Measurements from ENCODE around the gene PRND. TPM values are rescaled to one million over a fixed set of nuclear protein-coding genes. Genes with fewer than 3 reads are reported as not detected.

PRND gene
- 0.25 TPM for polyA plus RNA-seq (2013, experiment 1 of 2)
- polyA plus RNA-seq (2013, experiment 2 of 2) = 0.13 TPM

- Histone ChIP-seq H3K9me3 (ENCODE audit: insufficient read depth, low read depth, low read length) (no peaks in the 10 kb centered on the region), H3K4me1 (ENCODE audit: insufficient read depth, low read length) (peaks cover 12% of the 10 kb centered on the region), H3K9ac (ENCODE audit: low read depth, low read length) (no peak within 1 kb of the TSS), H3K36me3 (ENCODE audit: insufficient read depth, low read length) (no peaks in the 10 kb centered on the region), H3K4me3 (ENCODE audit: low read length) (peak within 1 kb of the TSS; percentile 22; the same call in 1 of the 2 replicates), H3K27me3 (ENCODE audit: insufficient read depth, low read length) (no peaks in the 10 kb centered on the region), H3K27ac (ENCODE audit: low read depth, low read length) (no peak within 1 kb of the TSS)
- 86% methylated on average over 8 of the region's 8 CpGs for WGBS
Observed at GRCh38 chr20:4721719-4722118, at the start of gene PRND. Gene PRND, plus strand, starts transcription at chr20:4721909. Its CDS starts 2,643 bp downstream, at chr20:4724552.

- no peak overlapping the region for H3K9ac ChIP-seq (ENCODE audit: low read depth, low read length)
- no peaks in the 10 kb centered on the region for H3K36me3 ChIP-seq (ENCODE audit: insufficient read depth, low read length)
- 99% methylated on average over 5 of the region's 5 CpGs for WGBS
- no peaks in the 10 kb centered on the region for H3K9me3 ChIP-seq (ENCODE audit: insufficient read depth, low read depth, low read length)
- H3K4me1 ChIP-seq (ENCODE audit: insufficient read depth, low read length) = 0 out of 2 replicates have a peak, but pooled peaks cover 6% of the 10 kb centered on the region
- H3K4me3 ChIP-seq (ENCODE audit: low read length) = no peak overlapping the region
- no peaks in the 10 kb centered on the region for H3K27me3 ChIP-seq (ENCODE audit: insufficient read depth, low read length)
- no peak overlapping the region for H3K27ac ChIP-seq (ENCODE audit: low read depth, low read length)
Observed at GRCh38 chr20:4672948-4673347, 48.8 kb upstream of the PRND start.

- Histone ChIP-seq H3K4me3 (ENCODE audit: low read length) (no peak overlapping the region), H3K4me1 (ENCODE audit: insufficient read depth, low read length) (0 out of 2 replicates have a peak, but pooled peaks cover 6% of the 10 kb centered on the region), H3K27ac (ENCODE audit: low read depth, low read length) (no peak overlapping the region), H3K27me3 (ENCODE audit: insufficient read depth, low read length) (no peaks in the 10 kb centered on the region), H3K36me3 (ENCODE audit: insufficient read depth, low read length) (no peaks in the 10 kb centered on the region), H3K9me3 (ENCODE audit: insufficient read depth, low read depth, low read length) (no peaks in the 10 kb centered on the region), H3K9ac (ENCODE audit: low read depth, low read length) (no peak overlapping the region)
- 69% methylated on average over 5 of the region's 5 CpGs for WGBS
Observed at GRCh38 chr20:4673371-4674001, 48.2 kb upstream of the PRND start.

GRCh38 chr20:4674672-4675071 lies 47.0 kb upstream of the PRND start:
- Histone ChIP-seq H3K9ac (ENCODE audit: low read depth, low read length) (no peak overlapping the region), H3K4me3 (ENCODE audit: low read length) (no peak overlapping the region), H3K27ac (ENCODE audit: low read depth, low read length) (no peak overlapping the region)

GRCh38 chr20:4677846-4678245 lies 43.9 kb upstream of the PRND start:
- no peak overlapping the region for H3K9ac ChIP-seq (ENCODE audit: low read depth, low read length)
- H3K36me3 ChIP-seq (ENCODE audit: insufficient read depth, low read length) = no peaks in the 10 kb centered on the region
- no peaks in the 10 kb centered on the region for H3K9me3 ChIP-seq (ENCODE audit: insufficient read depth, low read depth, low read length)
- 96% methylated on average over 2 of the region's 2 CpGs for WGBS
- H3K27ac ChIP-seq (ENCODE audit: low read depth, low read length) = no peak overlapping the region
- no peaks in the 10 kb centered on the region for H3K27me3 ChIP-seq (ENCODE audit: insufficient read depth, low read length)
- H3K4me3 ChIP-seq (ENCODE audit: low read length) = no peak overlapping the region
- H3K4me1 ChIP-seq (ENCODE audit: insufficient read depth, low read length) = peaks cover 12% of the 10 kb centered on the region

More at GRCh38 chr20:4674672-4675071, 47.0 kb upstream of the PRND start:
- Histone ChIP-seq H3K27me3 (ENCODE audit: insufficient read depth, low read length) (no peaks in the 10 kb centered on the region), H3K9me3 (ENCODE audit: insufficient read depth, low read depth, low read length) (no peaks in the 10 kb centered on the region), H3K4me1 (ENCODE audit: insufficient read depth, low read length) (peaks cover 6% of the 10 kb centered on the region; the same call in 1 of the 2 replicates), H3K36me3 (ENCODE audit: insufficient read depth, low read length) (no peaks in the 10 kb centered on the region)

- Histone ChIP-seq H3K9me3 (ENCODE audit: insufficient read depth, low read depth, low read length) (no peaks in the 10 kb centered on the region), H3K4me3 (ENCODE audit: low read length) (no peak overlapping the region), H3K27ac (ENCODE audit: low read depth, low read length) (no peak overlapping the region), H3K27me3 (ENCODE audit: insufficient read depth, low read length) (peaks cover 8% of the 10 kb centered on the region), H3K36me3 (ENCODE audit: insufficient read depth, low read length) (no peaks in the 10 kb centered on the region), H3K4me1 (ENCODE audit: insufficient read depth, low read length) (peaks cover 12% of the 10 kb centered on the region), H3K9ac (ENCODE audit: low read depth, low read length) (no peak overlapping the region)
- WGBS = 82% methylated on average over 6 of the region's 6 CpGs
Observed at GRCh38 chr20:4681401-4681800, 40.3 kb upstream of the PRND start.

GRCh38 chr20:4681991-4682401 lies 39.7 kb upstream of the PRND start:
- H3K27me3 ChIP-seq (ENCODE audit: insufficient read depth, low read length) = peaks cover 8% of the 10 kb centered on the region
- H3K9me3 ChIP-seq (ENCODE audit: insufficient read depth, low read depth, low read length) = no peaks in the 10 kb centered on the region
- H3K4me1 ChIP-seq (ENCODE audit: insufficient read depth, low read length) = peaks cover 12% of the 10 kb centered on the region
- 92% methylated on average over 5 of the region's 5 CpGs for WGBS
- no peak overlapping the region for H3K9ac ChIP-seq (ENCODE audit: low read depth, low read length)
- H3K36me3 ChIP-seq (ENCODE audit: insufficient read depth, low read length) = no peaks in the 10 kb centered on the region
- H3K4me3 ChIP-seq (ENCODE audit: low read length) = no peak overlapping the region
- H3K27ac ChIP-seq (ENCODE audit: low read depth, low read length) = no peak overlapping the region

- Histone ChIP-seq H3K27ac (ENCODE audit: low read depth, low read length) (no peak overlapping the region), H3K4me3 (ENCODE audit: low read length) (no peak overlapping the region), H3K4me1 (ENCODE audit: insufficient read depth, low read length) (peaks cover 16% of the 10 kb centered on the region), H3K36me3 (ENCODE audit: insufficient read depth, low read length) (no peaks in the 10 kb centered on the region), H3K9me3 (ENCODE audit: insufficient read depth, low read depth, low read length) (no peaks in the 10 kb centered on the region), H3K27me3 (ENCODE audit: insufficient read depth, low read length) (peaks cover 8% of the 10 kb centered on the region), H3K9ac (ENCODE audit: low read depth, low read length) (no peak overlapping the region)
- 95% methylated on average over 6 of the region's 6 CpGs for WGBS
Observed at GRCh38 chr20:4682682-4683081, 39.0 kb upstream of the PRND start.

GRCh38 chr20:4683261-4683660 lies 38.4 kb upstream of the PRND start:
- no peak overlapping the region for H3K9ac ChIP-seq (ENCODE audit: low read depth, low read length)
- no peaks in the 10 kb centered on the region for H3K36me3 ChIP-seq (ENCODE audit: insufficient read depth, low read length)
- no peak overlapping the region for H3K4me3 ChIP-seq (ENCODE audit: low read length)
- H3K27me3 ChIP-seq (ENCODE audit: insufficient read depth, low read length) = peaks cover 8% of the 10 kb centered on the region
- peaks cover 19% of the 10 kb centered on the region for H3K4me1 ChIP-seq (ENCODE audit: insufficient read depth, low read length)
- 100% methylated on average over 1 of the region's 2 CpGs for WGBS
- no peaks in the 10 kb centered on the region for H3K9me3 ChIP-seq (ENCODE audit: insufficient read depth, low read depth, low read length)
- H3K27ac ChIP-seq (ENCODE audit: low read depth, low read length) = no peak overlapping the region

GRCh38 chr20:4684837-4685413 lies 36.8 kb upstream of the PRND start:
- Histone ChIP-seq H3K4me3 (ENCODE audit: low read length) (no peak overlapping the region), H3K9ac (ENCODE audit: low read depth, low read length) (no peak overlapping the region), H3K27ac (ENCODE audit: low read depth, low read length) (no peak overlapping the region), H3K27me3 (ENCODE audit: insufficient read depth, low read length) (peaks cover 8% of the 10 kb centered on the region), H3K9me3 (ENCODE audit: insufficient read depth, low read depth, low read length) (no peaks in the 10 kb centered on the region), H3K36me3 (ENCODE audit: insufficient read depth, low read length) (no peaks in the 10 kb centered on the region), H3K4me1 (ENCODE audit: insufficient read depth, low read length) (peaks cover 18% of the 10 kb centered on the region)
- WGBS = 79% methylated on average over 6 of the region's 6 CpGs

GRCh38 chr20:4685923-4686221 lies 35.8 kb upstream of the PRND start:
- H3K9ac ChIP-seq (ENCODE audit: low read depth, low read length) = peak overlapping the region; percentile 71
- H3K27ac ChIP-seq (ENCODE audit: low read depth, low read length) = peak overlapping the region; percentile 41; the same call in 1 of the 2 replicates
- 13% methylated on average over 7 of the region's 8 CpGs for WGBS

More at GRCh38 chr20:4685923-4686221, 35.8 kb upstream of the PRND start:
- Histone ChIP-seq H3K4me3 (ENCODE audit: low read length) (peak overlapping the region; percentile 66), H3K36me3 (ENCODE audit: insufficient read depth, low read length) (no peaks in the 10 kb centered on the region), H3K4me1 (ENCODE audit: insufficient read depth, low read length) (peaks cover 13% of the 10 kb centered on the region), H3K9me3 (ENCODE audit: insufficient read depth, low read depth, low read length) (no peaks in the 10 kb centered on the region), H3K27me3 (ENCODE audit: insufficient read depth, low read length) (peaks cover 8% of the 10 kb centered on the region)

Measured in HUES64 (cell line).